SK-N-SH (cell line): ENCODE measurements around the gene FTCD. TPM values are rescaled to one million over a fixed set of nuclear protein-coding genes. Genes with fewer than 3 reads are reported as not detected.

ENCODE experiments used
- CTCF ChIA-PET: fragments of 300-600, 350-600 bp; formaldehyde crosslinking; extraction: SDS; loops from one replicate; lab custom pipeline; 2021; lab: Yijun Ruan, JAX
- POLR2A ChIA-PET: fragments of 350-600 bp; sonication (Branson Sonifier 250); formaldehyde crosslinking; extraction: SDS; loops from one replicate; lab custom pipeline; 2020; ENCODE audit warnings: antibody characterized with exemption, inconsistent platforms; lab: Yijun Ruan, JAX
- DNase-seq: peaks from one replicate; pipeline ENCODE4 v3.0.0; 2012
- H2AFZ ChIP-seq: fragments of 200-600 bp; sonication (generic); 2 replicates; pipeline ENCODE4 v1.8.1; 2016; ENCODE audit warnings: antibody characterized with exemption, mild to moderate bottlenecking, low read depth
- H3F3A ChIP-seq: fragments of 200-600 bp; sonication (generic); replicated peaks from 2 replicates; pipeline ENCODE3; 2016; ENCODE audit warnings: antibody characterized with exemption, mild to moderate bottlenecking; ENCODE audit not compliant: insufficient read depth
- H3K27ac ChIP-seq, 2 experiments: fragments of 200-500 bp in 1 of 2; fragments of 200-600 bp in 1 of 2; sonication (Bioruptor generic) in 1 of 2; sonication (generic), shearing (Covaris generic) in 1 of 2; 2 replicates each; pipeline versions ENCODE4 v1.5.1 to v1.6.1; 2014 to 2016; ENCODE audit warnings: low read depth in 2 of 2, inconsistent platforms in 1 of 2, low read length in 1 of 2, mild to moderate bottlenecking in 1 of 2, mixed read lengths in 1 of 2
- H3K27me3 ChIP-seq: fragments of 200-600 bp; sonication (generic), shearing (Covaris generic); 2 replicates; pipeline ENCODE4 v1.6.1; 2016; ENCODE audit warnings: mixed run types; ENCODE audit not compliant: insufficient read depth
- H3K36me3 ChIP-seq, 2 experiments: fragments of 200-500 bp in 1 of 2; fragments of 200-600 bp in 1 of 2; sonication (Bioruptor generic) in 1 of 2; sonication (generic) in 1 of 2; replicated peaks in 1 of 2; 2 replicates each; pipeline versions ENCODE3 to v1.5.1; 2014 to 2016; ENCODE audit warnings: low read length in 1 of 2, mild to moderate bottlenecking in 1 of 2; ENCODE audit not compliant: insufficient read depth in 2 of 2, control insufficient read depth in 1 of 2
- H3K4me1 ChIP-seq, 2 experiments: fragments of 200-500 bp in 1 of 2; fragments of 200-600 bp in 1 of 2; sonication (Bioruptor generic) in 1 of 2; sonication (generic), shearing (Covaris generic) in 1 of 2; 2 replicates each; pipeline versions ENCODE4 v1.5.1 to v1.6.1; 2014 to 2016; ENCODE audit warnings: low read depth in 1 of 2, low read length in 1 of 2, mixed run types in 1 of 2; ENCODE audit not compliant: insufficient read depth in 2 of 2, control insufficient read depth in 1 of 2
- H3K4me2 ChIP-seq: fragments of 200-600 bp; sonication (generic), shearing (Covaris generic); 2 replicates; pipeline ENCODE4 v1.6.1; 2017; ENCODE audit warnings: mixed run types
- H3K4me3 ChIP-seq, 2 experiments: fragments of 200-500 bp in 1 of 2; fragments of 200-600 bp in 1 of 2; sonication (Bioruptor generic) in 1 of 2; sonication (generic), shearing (Covaris generic) in 1 of 2; 2 replicates each; pipeline versions ENCODE4 v1.5.1 to v1.8.1; 2014 to 2016; ENCODE audit warnings: low read depth in 2 of 2, inconsistent platforms in 1 of 2, low read length in 1 of 2, mild to moderate bottlenecking in 1 of 2, mixed read lengths in 1 of 2, moderate library complexity in 1 of 2
- H3K79me2 ChIP-seq: fragments of 200-600 bp; sonication (generic); 2 replicates; pipeline ENCODE4 v1.8.1; 2017; ENCODE audit warnings: mild to moderate bottlenecking; ENCODE audit not compliant: insufficient read depth
- H3K9ac ChIP-seq: fragments of 200-600 bp; sonication (generic); 2 replicates; pipeline ENCODE4 v1.6.1; 2017; ENCODE audit warnings: mixed run types
- H3K9me2 ChIP-seq: fragments of 200-600 bp; sonication (generic); 2 replicates; pipeline ENCODE4 v1.6.1; 2017; ENCODE audit warnings: mixed run types
- H3K9me3 ChIP-seq: fragments of 200-600 bp; sonication (generic); 2 replicates; pipeline ENCODE4 v1.6.1; 2017; ENCODE audit warnings: mixed run types, mild to moderate bottlenecking, moderate library complexity
- H4K20me1 ChIP-seq: fragments of 200-600 bp; sonication (generic); 2 replicates; pipeline ENCODE4 v1.6.1; 2017; ENCODE audit warnings: mild to moderate bottlenecking, mixed run types; ENCODE audit not compliant: insufficient read depth
- CHD2 ChIP-seq: fragments of 150-350 bp; IDR thresholded peaks from 2 replicates; pipeline ENCODE4 v1.6.1; 2018; ENCODE audit warnings: low read length; ENCODE audit not compliant: partially characterized antibody
- CTCF ChIP-seq: fragments of 200-600 bp; sonication (generic); IDR thresholded peaks from 2 replicates; pipeline ENCODE4 v1.6.1; 2017; ENCODE audit warnings: antibody characterized with exemption, mild to moderate bottlenecking, moderate library complexity
- FOXM1 ChIP-seq: IDR thresholded peaks from 2 replicates; pipeline ENCODE4 v1.4.0; 2012; ENCODE audit warnings: low read depth, mild to moderate bottlenecking
- IRF3 ChIP-seq: fragments of 150-350 bp; IDR thresholded peaks from 2 replicates; pipeline ENCODE4 v1.6.1; 2016; ENCODE audit warnings: mild to moderate bottlenecking, low read depth, low read length
- JUND ChIP-seq: IDR thresholded peaks from 2 replicates; pipeline ENCODE4 v1.4.0; 2012
- MAX ChIP-seq: IDR thresholded peaks from 2 replicates; pipeline ENCODE4 v1.4.0; 2012; ENCODE audit warnings: low read depth
- MEF2A ChIP-seq: IDR thresholded peaks from 2 replicates; pipeline ENCODE4 v1.4.0; 2012; ENCODE audit warnings: low read depth, borderline replicate concordance
- NFIC ChIP-seq: IDR thresholded peaks from 2 replicates; pipeline ENCODE4 v1.4.0; 2012; ENCODE audit warnings: borderline replicate concordance
- PBX3 ChIP-seq: IDR thresholded peaks from 2 replicates; pipeline ENCODE4; 2012
- RXRA ChIP-seq: IDR thresholded peaks from 2 replicates; pipeline ENCODE4 v1.4.0; 2012; ENCODE audit warnings: low read depth, mild to moderate bottlenecking, borderline replicate concordance
- SIN3A ChIP-seq: IDR thresholded peaks from 2 replicates; pipeline ENCODE4 v1.6.1; 2012; ENCODE audit warnings: low read depth, mild to moderate bottlenecking, low read length, moderate library complexity, borderline replicate concordance
- SMC3 ChIP-seq: IDR thresholded peaks from 2 replicates; pipeline ENCODE4 v1.6.1; 2012; ENCODE audit warnings: low read depth, low read length, improper control_type of control experiment
- USF1 ChIP-seq: IDR thresholded peaks from 2 replicates; pipeline ENCODE4 v1.4.0; 2012; ENCODE audit warnings: low read depth, borderline replicate concordance
- USF2 ChIP-seq: fragments of 150-350 bp; IDR thresholded peaks from 2 replicates; pipeline ENCODE4 v1.6.1; 2017; ENCODE audit warnings: antibody characterized with exemption, low read length, low read depth, borderline replicate concordance
- YY1 ChIP-seq: IDR thresholded peaks from 2 replicates; pipeline ENCODE4 v1.4.0; 2012; ENCODE audit warnings: low read depth, mild to moderate bottlenecking
- WGBS: methylation state at CpG from one replicate; pipeline ENCODE4 v1.1.6; 2017; ENCODE audit warnings: low lambda C conversion rate; 5-methylcytosine and 5-hydroxymethylcytosine counted together
- polyA plus RNA-seq, 3 experiments: library from polyadenylated mRNA; depleted of rRNA; stranded (reverse); fragments of >200 nt; gene quantifications; 2 replicates each; pipeline ENCODE4 v1.2.3, GENCODE V29; 2012
- TF ChIP-seq, protein P1 (sequence below): IDR thresholded peaks from 2 replicates; pipeline ENCODE4 v1.6.1; 2012; ENCODE audit warnings: mild to moderate bottlenecking, low read depth, low read length, moderate library complexity

The FTCD gene
- polyA plus RNA-seq, 1 of the 3 experiments (the other 2 are of a cell fraction), result 0.33 TPM

DNA sequence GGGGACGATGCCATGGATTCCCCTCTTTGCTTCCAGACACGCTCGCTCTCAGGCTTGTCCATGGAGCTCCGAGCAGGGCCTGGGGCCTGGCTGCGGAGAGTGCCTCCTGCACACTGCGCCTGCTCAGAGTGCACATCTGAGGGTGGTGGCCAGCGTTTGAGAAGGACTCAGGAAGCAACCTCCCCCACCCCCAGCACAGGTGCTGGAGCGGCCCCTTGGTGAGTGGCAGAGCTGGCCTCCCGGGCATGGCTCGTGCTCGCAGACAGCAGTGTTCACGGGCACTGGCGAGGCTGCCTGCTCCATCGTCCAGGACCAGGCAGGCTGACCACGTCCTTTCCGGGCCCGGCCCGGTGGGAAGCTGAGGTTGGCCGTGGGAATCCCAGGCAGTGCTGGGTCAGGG, 26.1 kb upstream of the FTCD start:
- H3K27ac ChIP-seq, result no peak overlapping the region
- H3F3A ChIP-seq, result no peaks in the 10 kb centered on the region
- H3K79me2 ChIP-seq, result no peaks in the 10 kb centered on the region
- no peak overlapping the region for H3K9ac ChIP-seq
- no peak overlapping the region for H2AFZ ChIP-seq
- POLR2A ChIA-PET, result no interaction called here
- CTCF ChIA-PET, result interaction anchor here (0.7 kb wide), 1 partner anchor 38 kb away, joined by 3 read pairs; no protein-coding TSS in a partner anchor
- H3K4me1 ChIP-seq, result peaks cover 0 to 6% of the 10 kb centered on the region in 2 experiments; a peak in 1 of 4 replicates
- no peaks in the 10 kb centered on the region for H3K27me3 ChIP-seq
- no peaks in the 10 kb centered on the region for H3K9me2 ChIP-seq
- H4K20me1 ChIP-seq, result no peaks in the 10 kb centered on the region
- no peaks in the 10 kb centered on the region for H3K9me3 ChIP-seq
- H3K4me2 ChIP-seq, result no peak overlapping the region
- 67% methylated on average over 1 of the region's 19 CpGs for WGBS
- H3K36me3 ChIP-seq, result no peaks in the 10 kb centered on the region
- no peak for TF ChIP-seq MAX
- TF ChIP-seq SIN3A, result no peak
- no peak for TF ChIP-seq SMC3
- no peak for TF ChIP-seq YY1
- TF ChIP-seq USF1, result no peak
- TF ChIP-seq USF2, result no peak
- no peak for TF ChIP-seq RXRA
- no peak for TF ChIP-seq MEF2A
- no peak for TF ChIP-seq NFIC
- no peak for TF ChIP-seq IRF3
- no peak for TF ChIP-seq JUND
- no peak for TF ChIP-seq FOXM1
- no peak overlapping the region for H3K4me3 ChIP-seq
- no peak for DNase-seq

DNA sequence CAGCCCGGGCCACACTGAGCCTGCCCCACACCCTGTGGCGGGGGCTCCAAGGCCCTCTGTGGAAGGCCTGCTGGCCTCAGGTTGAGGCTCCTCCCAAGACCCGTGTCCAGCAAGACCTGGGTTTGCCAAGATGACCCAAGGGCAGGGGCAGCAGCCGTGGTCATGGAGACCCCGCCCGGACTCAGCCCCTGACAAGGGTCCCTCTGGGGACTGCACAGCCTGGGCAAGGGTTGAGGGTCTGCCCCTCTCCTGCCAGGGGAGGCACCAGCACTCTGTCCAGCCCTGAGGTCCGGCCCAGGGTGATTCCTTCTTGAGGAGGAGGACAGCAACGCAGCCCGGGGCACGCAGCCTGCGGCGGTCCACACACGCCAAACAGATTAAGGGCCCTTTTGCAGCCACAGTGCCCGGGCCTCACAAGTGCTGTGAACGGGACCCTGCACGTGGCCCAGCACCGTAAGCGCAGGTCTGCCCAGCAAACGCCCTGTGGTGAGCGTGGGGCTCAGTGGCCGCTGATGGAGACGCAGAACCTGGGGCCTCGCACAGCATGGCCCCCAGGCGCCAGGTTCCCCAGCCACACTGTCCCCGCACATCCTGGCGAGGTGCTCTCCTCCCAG, 25.5 kb upstream of the FTCD start:
- WGBS, result 76% methylated on average over 9 of the region's 26 CpGs
- TF ChIP-seq CHD2, result no peak
- TF ChIP-seq CTCF, result no peak
- no peak for TF ChIP-seq PBX3
- TF ChIP-seq, protein P1, sequence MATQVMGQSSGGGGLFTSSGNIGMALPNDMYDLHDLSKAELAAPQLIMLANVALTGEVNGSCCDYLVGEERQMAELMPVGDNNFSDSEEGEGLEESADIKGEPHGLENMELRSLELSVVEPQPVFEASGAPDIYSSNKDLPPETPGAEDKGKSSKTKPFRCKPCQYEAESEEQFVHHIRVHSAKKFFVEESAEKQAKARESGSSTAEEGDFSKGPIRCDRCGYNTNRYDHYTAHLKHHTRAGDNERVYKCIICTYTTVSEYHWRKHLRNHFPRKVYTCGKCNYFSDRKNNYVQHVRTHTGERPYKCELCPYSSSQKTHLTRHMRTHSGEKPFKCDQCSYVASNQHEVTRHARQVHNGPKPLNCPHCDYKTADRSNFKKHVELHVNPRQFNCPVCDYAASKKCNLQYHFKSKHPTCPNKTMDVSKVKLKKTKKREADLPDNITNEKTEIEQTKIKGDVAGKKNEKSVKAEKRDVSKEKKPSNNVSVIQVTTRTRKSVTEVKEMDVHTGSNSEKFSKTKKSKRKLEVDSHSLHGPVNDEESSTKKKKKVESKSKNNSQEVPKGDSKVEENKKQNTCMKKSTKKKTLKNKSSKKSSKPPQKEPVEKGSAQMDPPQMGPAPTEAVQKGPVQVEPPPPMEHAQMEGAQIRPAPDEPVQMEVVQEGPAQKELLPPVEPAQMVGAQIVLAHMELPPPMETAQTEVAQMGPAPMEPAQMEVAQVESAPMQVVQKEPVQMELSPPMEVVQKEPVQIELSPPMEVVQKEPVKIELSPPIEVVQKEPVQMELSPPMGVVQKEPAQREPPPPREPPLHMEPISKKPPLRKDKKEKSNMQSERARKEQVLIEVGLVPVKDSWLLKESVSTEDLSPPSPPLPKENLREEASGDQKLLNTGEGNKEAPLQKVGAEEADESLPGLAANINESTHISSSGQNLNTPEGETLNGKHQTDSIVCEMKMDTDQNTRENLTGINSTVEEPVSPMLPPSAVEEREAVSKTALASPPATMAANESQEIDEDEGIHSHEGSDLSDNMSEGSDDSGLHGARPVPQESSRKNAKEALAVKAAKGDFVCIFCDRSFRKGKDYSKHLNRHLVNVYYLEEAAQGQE, result no peak
- no peak for TF ChIP-seq SIN3A
- no peak for TF ChIP-seq MAX

More for the DNA sequence above, 25.5 kb upstream of the FTCD start:
- no peak overlapping the region for H2AFZ ChIP-seq
- no peak overlapping the region for H3K9ac ChIP-seq
- no peak for DNase-seq
- ChIA-PET CTCF (interaction anchor here (0.7 kb wide), 1 partner anchor 37 kb away, joined by 3 read pairs; no protein-coding TSS in a partner anchor), POLR2A (no interaction called here)
- no peaks in the 10 kb centered on the region for H3K36me3 ChIP-seq
- H3K4me3 ChIP-seq, result no peak overlapping the region
- H3K4me1 ChIP-seq, result peaks cover 0 to 6% of the 10 kb centered on the region in 2 experiments; a peak in 1 of 4 replicates
- H3K27me3 ChIP-seq, result no peaks in the 10 kb centered on the region
- peaks cover 2% of the 10 kb centered on the region for H3F3A ChIP-seq
- H3K9me2 ChIP-seq, result no peaks in the 10 kb centered on the region
- H3K4me2 ChIP-seq, result no peak overlapping the region
- no peaks in the 10 kb centered on the region for H3K79me2 ChIP-seq
- no peaks in the 10 kb centered on the region for H4K20me1 ChIP-seq
- H3K27ac ChIP-seq, result no peak overlapping the region
- H3K9me3 ChIP-seq, result no peaks in the 10 kb centered on the region
